Ishikawa (cell line): ENCODE results near the gene COL20A1.

Source experiments
- CEBPB ChIP-seq: IDR thresholded peaks from 2 replicates; pipeline ENCODE4 v1.6.1; 2012
- EP300 ChIP-seq: IDR thresholded peaks from 2 replicates; pipeline ENCODE4 v1.6.1; 2012; ENCODE audit warnings: borderline replicate concordance
- FOXM1 ChIP-seq: IDR thresholded peaks from 2 replicates; pipeline ENCODE4 v1.6.1; 2012; ENCODE audit warnings: low read depth, borderline replicate concordance
- TCF12 ChIP-seq: IDR thresholded peaks from 2 replicates; pipeline ENCODE4 v1.6.1; 2012; ENCODE audit warnings: low read depth
- ZBTB7A ChIP-seq: IDR thresholded peaks from 2 replicates; pipeline ENCODE4 v1.6.1; 2012; ENCODE audit warnings: low read depth
- TF ChIP-seq, protein P1 (sequence below): IDR thresholded peaks from 2 replicates; pipeline ENCODE4 v1.6.1; 2012; ENCODE audit warnings: low read depth, mild to moderate bottlenecking

DNA sequence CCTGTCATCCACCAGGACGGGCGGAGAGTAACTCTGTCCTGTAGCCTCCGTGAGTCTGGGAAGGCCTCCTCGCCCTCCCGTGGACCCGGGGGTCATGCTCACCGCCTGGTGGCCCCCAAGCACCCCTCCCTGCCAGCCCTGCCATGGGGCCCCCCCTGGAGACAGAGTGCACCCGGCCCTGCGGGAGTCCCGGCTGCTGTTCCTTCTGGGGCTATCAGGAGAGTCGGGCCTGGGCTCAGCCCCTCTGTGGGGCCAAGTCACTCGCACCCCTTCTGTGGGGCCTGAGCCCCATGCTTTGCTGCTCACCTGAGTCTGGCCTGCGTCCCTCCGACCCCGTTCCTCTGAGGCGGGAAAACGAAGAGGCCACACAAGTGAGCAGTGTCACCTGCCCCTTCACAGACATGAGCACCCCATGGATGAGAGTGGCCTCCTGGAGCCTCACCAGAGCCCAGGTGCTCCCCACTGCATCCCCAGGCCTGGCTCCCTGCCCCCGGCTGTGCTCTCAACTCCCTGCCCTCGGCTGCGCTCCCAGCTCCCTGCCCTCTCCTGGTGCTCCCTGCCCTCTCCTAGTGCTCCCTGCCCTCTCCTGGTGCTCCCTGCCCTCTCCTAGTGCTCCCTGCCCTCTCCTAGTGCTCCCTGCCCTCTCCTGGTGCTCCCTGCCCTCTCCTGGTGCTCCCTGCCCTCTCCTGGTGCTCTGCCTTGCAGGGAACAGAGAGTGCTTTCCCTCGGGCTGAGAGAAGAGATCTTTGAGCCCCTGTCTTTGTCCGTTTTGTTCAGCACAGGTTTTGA is 72.8 kb downstream of the COL20A1 start:
- TF ChIP-seq, protein P1, sequence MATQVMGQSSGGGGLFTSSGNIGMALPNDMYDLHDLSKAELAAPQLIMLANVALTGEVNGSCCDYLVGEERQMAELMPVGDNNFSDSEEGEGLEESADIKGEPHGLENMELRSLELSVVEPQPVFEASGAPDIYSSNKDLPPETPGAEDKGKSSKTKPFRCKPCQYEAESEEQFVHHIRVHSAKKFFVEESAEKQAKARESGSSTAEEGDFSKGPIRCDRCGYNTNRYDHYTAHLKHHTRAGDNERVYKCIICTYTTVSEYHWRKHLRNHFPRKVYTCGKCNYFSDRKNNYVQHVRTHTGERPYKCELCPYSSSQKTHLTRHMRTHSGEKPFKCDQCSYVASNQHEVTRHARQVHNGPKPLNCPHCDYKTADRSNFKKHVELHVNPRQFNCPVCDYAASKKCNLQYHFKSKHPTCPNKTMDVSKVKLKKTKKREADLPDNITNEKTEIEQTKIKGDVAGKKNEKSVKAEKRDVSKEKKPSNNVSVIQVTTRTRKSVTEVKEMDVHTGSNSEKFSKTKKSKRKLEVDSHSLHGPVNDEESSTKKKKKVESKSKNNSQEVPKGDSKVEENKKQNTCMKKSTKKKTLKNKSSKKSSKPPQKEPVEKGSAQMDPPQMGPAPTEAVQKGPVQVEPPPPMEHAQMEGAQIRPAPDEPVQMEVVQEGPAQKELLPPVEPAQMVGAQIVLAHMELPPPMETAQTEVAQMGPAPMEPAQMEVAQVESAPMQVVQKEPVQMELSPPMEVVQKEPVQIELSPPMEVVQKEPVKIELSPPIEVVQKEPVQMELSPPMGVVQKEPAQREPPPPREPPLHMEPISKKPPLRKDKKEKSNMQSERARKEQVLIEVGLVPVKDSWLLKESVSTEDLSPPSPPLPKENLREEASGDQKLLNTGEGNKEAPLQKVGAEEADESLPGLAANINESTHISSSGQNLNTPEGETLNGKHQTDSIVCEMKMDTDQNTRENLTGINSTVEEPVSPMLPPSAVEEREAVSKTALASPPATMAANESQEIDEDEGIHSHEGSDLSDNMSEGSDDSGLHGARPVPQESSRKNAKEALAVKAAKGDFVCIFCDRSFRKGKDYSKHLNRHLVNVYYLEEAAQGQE: no peak
- TF ChIP-seq CEBPB (no peak), TCF12 (no peak), ZBTB7A (no peak), EP300 (no peak), FOXM1 (no peak)
